Stomach (tissue), 9 donors: ENCODE measurements around the gene CCDC106. TPM values are rescaled to one million over a fixed set of nuclear protein-coding genes. Genes with fewer than 3 reads are reported as not detected.
A peak's percentile ranks its signal among the peaks of the same experiment; 100 is the strongest.

Experiments
- DNase-seq, 2 donors: peaks; one replicate each; pipeline versions ENCODE4 v3.0.0 to v3.0.0-alpha.2; 2013 to 2019
- H3K27ac ChIP-seq, 5 donors: fragments of 200-600 bp in 4 of 5; sonication (generic) in 4 of 5; one replicate each; pipeline ENCODE4 v1.5.1; 2013 to 2019; ENCODE audit warnings: mild to moderate bottlenecking in 1 of 5, moderate library complexity in 1 of 5
- H3K27me3 ChIP-seq, 3 donors: fragments of 200-600 bp; sonication (generic); one replicate each; pipeline ENCODE4 v1.5.1; 2017 to 2019; ENCODE audit warnings: mixed run types in 1 of 3
- H3K36me3 ChIP-seq, 4 donors: fragments of 200-600 bp; sonication (generic); 1 replicate in 3 of 4; 2 replicates in 1 of 4; pipeline ENCODE4 v1.5.1; 2016 to 2019
- H3K4me1 ChIP-seq, 4 donors: fragments of 200-600 bp; sonication (generic); one replicate each; pipeline ENCODE4 v1.5.1; 2016 to 2019
- H3K4me3 ChIP-seq, 4 donors: fragments of 200-600 bp; sonication (generic) in 3 of 4; one replicate each; pipeline ENCODE4 v1.5.1; 2016 to 2019; ENCODE audit warnings: mild to moderate bottlenecking in 1 of 4
- H3K9me3 ChIP-seq, 4 donors: fragments of 200-600 bp; sonication (generic); one replicate each; pipeline ENCODE4 v1.5.1; 2016 to 2019
- EP300 ChIP-seq: sonication (generic); formaldehyde crosslinking; IDR thresholded peaks from one replicate; pipeline ENCODE4 v1.6.1; 2017; ENCODE audit warnings: antibody characterized with exemption
- POLR2A ChIP-seq, 4 donors: fragments of 450-650 bp; IDR thresholded peaks; one replicate each; pipeline ENCODE4 v1.6.1; 2016; ENCODE audit warnings: antibody characterized with exemption in 4 of 4, control low read depth in 2 of 4, mild to moderate bottlenecking in 1 of 4, moderate library complexity in 1 of 4
- POLR2AphosphoS5 ChIP-seq, 3 donors: sonication (generic); formaldehyde crosslinking; IDR thresholded peaks; one replicate each; pipeline ENCODE4 v1.6.1; 2016; ENCODE audit warnings: antibody characterized with exemption in 3 of 3
- WGBS, 5 donors: extraction: QIAGEN DNeasy Blood & Tissue Kit in 3 of 5; methylation state at CpG; one replicate each; pipeline versions ENCODE4 v1.1.5 to v1.1.7; 2013 to 2018; 5-methylcytosine and 5-hydroxymethylcytosine counted together
- intact Hi-C: fragments of 100-400 bp; cut with DNase I; formaldehyde crosslinking; loops from one replicate; pipeline ENCODE4 v1.15.1; 2023; ENCODE audit warnings: low total_unique reads
- polyA plus RNA-seq, 3 donors: library from polyadenylated mRNA; stranded (reverse); fragments of 200-250 nt; gene quantifications; one replicate each; pipeline ENCODE4 v1.2.3, GENCODE V29; 2013
- total RNA-seq, 5 donors: library from RNA; depleted of rRNA; stranded (reverse); fragments of >200 nt; gene quantifications; one replicate each; pipeline versions ENCODE4 v1.1.0 to v1.2.3, GENCODE V29; 2014 to 2016
- TF ChIP-seq, protein P1 (sequence below), 7 experiments: fragments of 450-650 bp in 4 of 7; fragments of 200-600 bp in 3 of 7; sonication (generic) in 3 of 7; IDR thresholded peaks; one replicate each; pipeline ENCODE4 v1.5.1; 2016 to 2019; ENCODE audit warnings: antibody characterized with exemption in 7 of 7, control low read depth in 2 of 7, mild to moderate bottlenecking in 1 of 7
- donor health status: healthy with polysubstance abuse.
- donor health status: Bipolar disorder and iron deficiency.
- donor health status: healthy.

The CCDC106 gene
- total and polyA plus RNA-seq, 8 donors = 3.5 to 25.5 (median 13.7) TPM

DNA sequence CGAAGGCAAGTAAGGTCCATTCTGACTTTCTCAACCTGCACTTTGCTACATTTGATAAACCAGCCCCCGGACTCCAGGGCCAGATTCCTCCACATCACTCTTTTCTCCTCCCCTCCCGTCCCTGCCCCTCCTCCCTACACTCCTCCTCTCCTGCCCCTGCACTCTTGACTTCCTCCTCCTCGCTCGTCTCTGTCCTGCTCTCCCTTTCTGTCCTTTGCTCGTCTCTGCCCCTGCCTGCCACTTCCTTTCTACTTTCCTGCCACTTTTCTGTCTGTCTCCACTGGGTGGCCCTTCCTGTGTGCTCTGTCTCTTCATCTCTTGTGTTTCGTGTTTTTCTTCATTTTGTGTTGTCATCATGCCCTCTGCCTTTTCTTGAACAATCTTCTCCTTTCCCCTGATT lies 13.8 kb downstream of the CCDC106 start:
- 65 to 69% (median 68%) methylated on average over 7 of the region's 7 CpGs for WGBS, 5 donors
- Histone ChIP-seq H3K4me3 (no peak overlapping the region), H3K27me3 (no peaks in the 10 kb centered on the region), H3K4me1 (peaks cover 32 to 56% (median 42%) of the 10 kb centered on the region in 4 donors), H3K36me3 (peaks cover 72 to 86% (median 84%) of the 10 kb centered on the region in 4 donors), H3K27ac (no peak overlapping the region), H3K9me3 (no peaks in the 10 kb centered on the region)
- TF ChIP-seq, protein P1, sequence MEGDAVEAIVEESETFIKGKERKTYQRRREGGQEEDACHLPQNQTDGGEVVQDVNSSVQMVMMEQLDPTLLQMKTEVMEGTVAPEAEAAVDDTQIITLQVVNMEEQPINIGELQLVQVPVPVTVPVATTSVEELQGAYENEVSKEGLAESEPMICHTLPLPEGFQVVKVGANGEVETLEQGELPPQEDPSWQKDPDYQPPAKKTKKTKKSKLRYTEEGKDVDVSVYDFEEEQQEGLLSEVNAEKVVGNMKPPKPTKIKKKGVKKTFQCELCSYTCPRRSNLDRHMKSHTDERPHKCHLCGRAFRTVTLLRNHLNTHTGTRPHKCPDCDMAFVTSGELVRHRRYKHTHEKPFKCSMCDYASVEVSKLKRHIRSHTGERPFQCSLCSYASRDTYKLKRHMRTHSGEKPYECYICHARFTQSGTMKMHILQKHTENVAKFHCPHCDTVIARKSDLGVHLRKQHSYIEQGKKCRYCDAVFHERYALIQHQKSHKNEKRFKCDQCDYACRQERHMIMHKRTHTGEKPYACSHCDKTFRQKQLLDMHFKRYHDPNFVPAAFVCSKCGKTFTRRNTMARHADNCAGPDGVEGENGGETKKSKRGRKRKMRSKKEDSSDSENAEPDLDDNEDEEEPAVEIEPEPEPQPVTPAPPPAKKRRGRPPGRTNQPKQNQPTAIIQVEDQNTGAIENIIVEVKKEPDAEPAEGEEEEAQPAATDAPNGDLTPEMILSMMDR (IDR thresholded peaks at IDR 0.05) = no peak
- TF ChIP-seq POLR2A (IDR thresholded peaks at IDR 0.05) (no peak), EP300 (no peak), POLR2AphosphoS5 (IDR thresholded peaks at IDR 0.05) (no peak)
- intact Hi-C loops = no loop called here
- DNase-seq = no peak

DNA sequence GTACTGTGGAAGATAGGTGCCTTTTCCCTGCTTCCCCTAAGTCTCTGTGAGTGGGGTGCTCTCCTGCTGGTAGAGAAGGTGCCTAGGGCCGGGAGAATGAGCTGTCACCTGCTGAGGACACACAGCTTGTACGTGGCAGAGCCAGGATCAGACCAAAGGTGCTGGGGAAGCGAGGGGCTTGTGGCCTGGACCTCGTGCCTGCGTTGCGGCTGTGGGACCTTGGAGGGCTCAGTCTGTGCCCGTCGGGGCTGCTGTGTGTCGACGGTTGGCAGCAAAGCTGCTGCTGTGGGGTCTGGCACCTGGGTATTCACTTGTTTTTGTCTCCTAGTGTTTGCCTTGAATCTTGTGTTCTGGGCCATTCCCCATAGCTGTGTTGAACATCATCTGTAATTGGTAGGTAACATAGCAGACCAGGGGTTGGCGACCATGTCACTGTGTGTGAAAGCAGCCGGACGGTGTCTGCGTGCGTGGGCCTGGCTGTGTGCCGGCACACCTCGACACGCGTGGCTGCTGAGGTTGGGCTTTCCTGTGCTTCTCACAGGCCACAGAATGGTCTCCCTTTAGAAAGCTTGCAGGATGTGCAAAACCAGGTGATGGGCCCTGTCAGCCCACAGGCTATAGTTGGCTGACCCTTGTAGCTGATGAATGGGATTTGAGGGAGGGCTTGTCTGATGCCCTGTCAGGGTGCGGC lies 16.0 kb downstream of the CCDC106 start:
- WGBS, 5 donors = 85 to 92% (median 89%) methylated on average over 11 to 20 of the region's 20 CpGs
- TF ChIP-seq POLR2A (IDR thresholded peaks at IDR 0.05) (no peak), POLR2AphosphoS5 (IDR thresholded peaks at IDR 0.05) (no peak), EP300 (no peak)
- TF ChIP-seq, protein P1 (IDR thresholded peaks at IDR 0.05) = no peak
- intact Hi-C loops = no loop called here
- Histone ChIP-seq H3K4me3 (no peak overlapping the region), H3K27ac (no peak overlapping the region), H3K36me3 (peaks cover 90 to 100% (median 100%) of the 10 kb centered on the region in 4 donors), H3K27me3 (no peaks in the 10 kb centered on the region), H3K9me3 (no peaks in the 10 kb centered on the region), H3K4me1 (peaks cover 31 to 53% (median 41%) of the 10 kb centered on the region in 4 donors)
- no peak for DNase-seq

DNA sequence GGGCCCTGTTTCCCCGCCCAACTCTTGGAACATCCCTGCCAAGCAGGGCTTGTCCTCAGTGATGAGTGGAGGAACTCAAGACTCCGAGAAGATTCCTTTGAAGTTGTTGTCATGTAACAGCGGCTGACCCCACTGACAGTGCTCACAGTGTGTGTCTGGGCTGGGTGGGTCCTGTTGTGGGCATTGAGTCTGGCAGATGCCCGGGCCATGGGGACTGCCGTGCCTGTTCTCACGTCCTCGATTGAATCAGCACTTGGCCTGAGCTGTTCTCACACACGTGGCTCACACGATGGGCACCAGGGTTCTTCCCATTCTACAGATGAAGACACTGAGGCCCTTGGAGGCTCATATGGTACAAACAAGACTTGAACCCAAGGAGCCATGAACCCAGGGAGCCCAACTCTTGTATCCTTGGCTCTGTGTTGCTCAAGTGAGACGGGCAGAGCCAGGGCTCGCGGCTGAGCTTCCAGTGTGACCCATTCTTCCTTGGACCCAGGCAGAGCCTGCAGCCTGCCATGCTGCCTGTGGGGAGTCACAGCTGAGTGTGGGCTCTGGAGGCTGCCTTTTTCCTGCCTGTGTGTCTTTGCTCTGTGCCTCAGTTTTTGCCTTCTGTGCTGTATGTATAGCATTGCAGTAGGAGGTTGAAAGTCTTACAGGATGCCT lies 18.5 kb downstream of the CCDC106 start:
- Histone ChIP-seq H3K9me3 (no peaks in the 10 kb centered on the region), H3K27me3 (no peaks in the 10 kb centered on the region), H3K4me3 (no peak overlapping the region), H3K36me3 (peaks cover 91 to 100% (median 100%) of the 10 kb centered on the region in 4 donors), H3K4me1 (peaks cover 21 to 50% (median 41%) of the 10 kb centered on the region in 4 donors), H3K27ac (peak overlapping the region in 1 of 5 donors; percentile 69)
- WGBS, 5 donors = 74 to 85% (median 84%) methylated on average over 7 to 12 of the region's 12 CpGs
- no peak for DNase-seq
- TF ChIP-seq EP300 (no peak), POLR2A (IDR thresholded peaks at IDR 0.05) (no peak), POLR2AphosphoS5 (IDR thresholded peaks at IDR 0.05) (no peak)
- TF ChIP-seq, protein P1 (IDR thresholded peaks at IDR 0.05) = no peak
- intact Hi-C loops = no loop called here

DNA sequence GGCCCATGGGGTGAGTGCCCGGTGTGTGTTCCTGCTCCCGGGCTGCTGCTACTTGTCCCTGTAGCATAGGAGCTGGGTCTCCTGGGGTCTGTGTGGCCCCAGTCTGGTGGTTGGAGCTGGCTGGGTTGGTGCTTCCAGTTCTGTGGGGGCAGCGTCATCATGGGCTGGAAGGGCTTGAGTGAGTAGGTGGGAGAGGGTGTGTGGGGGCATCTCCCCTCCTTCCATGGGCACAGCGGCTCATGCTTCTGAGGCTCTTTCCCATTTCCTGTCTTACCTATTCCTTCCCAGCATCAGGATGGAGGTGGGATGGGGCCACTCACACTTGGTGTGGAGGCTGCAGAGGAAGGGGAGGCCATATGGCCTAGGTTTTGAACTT lies 19.0 kb downstream of the CCDC106 start:
- intact Hi-C loops = no loop called here
- no peak for TF ChIP-seq POLR2A (IDR thresholded peaks at IDR 0.05)
- TF ChIP-seq, protein P1 (IDR thresholded peaks at IDR 0.05) = no peak
- TF ChIP-seq POLR2AphosphoS5 (IDR thresholded peaks at IDR 0.05) = no peak
- DNase-seq = no peak
- peak overlapping the region in 3 of 5 donors; percentile 50 to 69 (median 52) for H3K27ac ChIP-seq
- H3K9me3 ChIP-seq = no peaks in the 10 kb centered on the region
- WGBS, 5 donors = 88 to 100% (median 92%) methylated on average over 3 to 4 of the region's 4 CpGs
- peaks cover 86 to 100% (median 100%) of the 10 kb centered on the region in 4 donors for H3K36me3 ChIP-seq
- H3K27me3 ChIP-seq = no peaks in the 10 kb centered on the region
- peaks cover 21 to 55% (median 43%) of the 10 kb centered on the region in 4 donors for H3K4me1 ChIP-seq
- H3K4me3 ChIP-seq = no peak overlapping the region
